H1 (cell line): ENCODE results near the gene ARHGAP6. TPM values are rescaled to one million over a fixed set of nuclear protein-coding genes. Genes with fewer than 3 reads are reported as not detected.

Experiments used
- CTCF ChIA-PET: fragments of 300-600 bp; sonication (Branson Sonifier 250); formaldehyde crosslinking; loops from one replicate; lab custom pipeline; 2021; ENCODE audit not compliant: partially characterized antibody; lab: Charles Lee
- POLR2A ChIA-PET: fragments of 300-600 bp; sonication (Branson Sonifier 250); formaldehyde crosslinking; loops from one replicate; lab custom pipeline; 2021; ENCODE audit warnings: inconsistent platforms; ENCODE audit not compliant: partially characterized antibody; lab: Charles Lee
- DNase-seq, 2 experiments: peaks; one replicate each; pipeline versions ENCODE4 v3.0.0 to v3.0.0-alpha.2; 2010 to 2022; ENCODE audit warnings: low spot score in 2 of 2, low read depth in 1 of 2, mixed read lengths in 1 of 2
- FAIRE-seq: peaks from 2 replicates; lab custom pipeline; 2011; peaks lifted over from hg19 to GRCh38; lab: Jason Lieb, UNC
- H2AFZ ChIP-seq: 2 replicates; pipeline ENCODE4 v1.8.1; 2012; ENCODE audit warnings: low read length, inconsistent platforms
- H2AK5ac ChIP-seq: 2 replicates; pipeline ENCODE4 v1.6.1; 2013; ENCODE audit warnings: low read depth, low read length
- H2BK120ac ChIP-seq: replicated peaks from 2 replicates; pipeline ENCODE3; 2013; ENCODE audit warnings: low read depth, low read length, inconsistent platforms
- H2BK12ac ChIP-seq: 2 replicates; pipeline ENCODE4 v1.6.1; 2013; ENCODE audit warnings: low read depth, low read length
- H2BK15ac ChIP-seq: 2 replicates; pipeline ENCODE4 v1.6.1; 2013; ENCODE audit warnings: low read length
- H2BK20ac ChIP-seq: 2 replicates; pipeline ENCODE4 v1.6.1; 2013; ENCODE audit warnings: low read length
- H2BK5ac ChIP-seq: 2 replicates; pipeline ENCODE4 v1.6.1; 2013; ENCODE audit warnings: low read depth, low read length
- H3K14ac ChIP-seq: 2 replicates; pipeline ENCODE4 v1.6.1; 2013; ENCODE audit warnings: inconsistent platforms; ENCODE audit not compliant: insufficient read length
- H3K18ac ChIP-seq: 2 replicates; pipeline ENCODE4 v1.6.1; 2013; ENCODE audit warnings: low read length; ENCODE audit errors: extremely low read depth
- H3K23ac ChIP-seq: 2 replicates; pipeline ENCODE4 v1.6.1; 2013; ENCODE audit warnings: inconsistent platforms; ENCODE audit not compliant: insufficient read length
- H3K23me2 ChIP-seq: 2 replicates; pipeline ENCODE4 v1.6.1; 2013; ENCODE audit warnings: low read depth, low read length
- H3K27ac ChIP-seq: 2 replicates; pipeline ENCODE4 v1.6.1; 2011; ENCODE audit warnings: low read depth, low read length, inconsistent platforms
- H3K27me3 ChIP-seq, 4 experiments: replicated peaks in 1 of 4; 1 replicate in 1 of 4; 2 replicates in 3 of 4; pipeline versions ENCODE4 v1.6.1 to v1.8.1; 2011 to 2013; ENCODE audit warnings: low read length in 3 of 4, mild to moderate bottlenecking in 3 of 4, inconsistent platforms in 2 of 4, mixed read lengths in 2 of 4, moderate library complexity in 1 of 4; ENCODE audit not compliant: control insufficient read depth in 3 of 4, insufficient read depth in 3 of 4; ENCODE audit errors: extremely low read depth in 1 of 4
- H3K36me3 ChIP-seq, 4 experiments: 2 replicates each; pipeline versions ENCODE4 v1.6.1 to v1.8.1; 2011 to 2013; ENCODE audit warnings: mild to moderate bottlenecking in 4 of 4, low read length in 3 of 4, moderate library complexity in 2 of 4, control low read depth in 1 of 4, inconsistent platforms in 1 of 4; ENCODE audit not compliant: insufficient read depth in 4 of 4, control insufficient read depth in 2 of 4
- H3K4ac ChIP-seq: replicated peaks from 2 replicates; pipeline ENCODE3; 2013; ENCODE audit warnings: low read length, low read depth, mixed read lengths, inconsistent platforms; ENCODE audit not compliant: insufficient read length
- H3K4me1 ChIP-seq, 4 experiments: replicated peaks in 1 of 4; 1 replicate in 1 of 4; 2 replicates in 3 of 4; pipeline versions ENCODE4 v1.6.1 to v1.8.1; 2011 to 2013; ENCODE audit warnings: low read length in 3 of 4, inconsistent platforms in 2 of 4, mixed read lengths in 1 of 4; ENCODE audit not compliant: insufficient read depth in 4 of 4, control insufficient read depth in 3 of 4
- H3K4me2 ChIP-seq, 2 experiments: 2 replicates each; pipeline versions ENCODE4 v1.6.1 to v1.8.1; 2011 to 2013; ENCODE audit warnings: low read depth in 2 of 2, low read length in 2 of 2, control low read depth in 1 of 2, inconsistent platforms in 1 of 2, mild to moderate bottlenecking in 1 of 2; ENCODE audit not compliant: insufficient read depth in 1 of 2
- H3K4me3 ChIP-seq, 4 experiments: fragments of 200-600, 300-600 bp in 1 of 4; sonication (generic), shearing (Covaris generic), sonication (Bioruptor Twin) in 1 of 4; 2 replicates each; pipeline versions ENCODE4 v1.5.1 to v1.8.1; 2011 to 2016; ENCODE audit warnings: low read length in 4 of 4, low read depth in 3 of 4, control low read depth in 2 of 4, inconsistent platforms in 2 of 4, mild to moderate bottlenecking in 2 of 4, mixed read lengths in 1 of 4, moderate library complexity in 1 of 4; ENCODE audit not compliant: insufficient read depth in 2 of 4; ENCODE audit errors: extremely low read depth in 1 of 4
- H3K56ac ChIP-seq: replicated peaks from 2 replicates; pipeline ENCODE3; 2013; ENCODE audit warnings: low read depth, mild to moderate bottlenecking, mixed read lengths, low read length, inconsistent platforms; ENCODE audit not compliant: insufficient read length
- H3K79me1 ChIP-seq: 2 replicates; pipeline ENCODE4 v1.6.1; 2013; ENCODE audit warnings: low read depth, low read length, control low read depth
- H3K79me2 ChIP-seq, 2 experiments: 2 replicates each; pipeline versions ENCODE4 v1.6.1 to v1.8.1; 2012 to 2013; ENCODE audit warnings: low read length in 2 of 2, mild to moderate bottlenecking in 2 of 2, inconsistent platforms in 1 of 2; ENCODE audit not compliant: insufficient read depth in 2 of 2, control insufficient read depth in 1 of 2
- H3K9ac ChIP-seq, 4 experiments: replicated peaks in 1 of 4; 1 replicate in 1 of 4; 2 replicates in 3 of 4; pipeline versions ENCODE4 v1.6.1 to v1.8.1; 2011 to 2013; ENCODE audit warnings: low read depth in 3 of 4, low read length in 3 of 4, control low read depth in 2 of 4, mild to moderate bottlenecking in 2 of 4, moderate library complexity in 2 of 4, inconsistent platforms in 1 of 4; ENCODE audit errors: extremely low read depth in 1 of 4
- H3K9me3 ChIP-seq, 2 experiments: 2 replicates each; pipeline versions ENCODE4 v1.6.1 to v1.8.1; 2012 to 2013; ENCODE audit warnings: mild to moderate bottlenecking in 2 of 2, moderate library complexity in 2 of 2, control low read depth in 1 of 2, inconsistent platforms in 1 of 2, low read depth in 1 of 2, low read length in 1 of 2, mixed read lengths in 1 of 2; ENCODE audit not compliant: insufficient read depth in 2 of 2
- H4K20me1 ChIP-seq, 2 experiments: replicated peaks in 1 of 2; 2 replicates each; pipeline versions ENCODE3 to v1.8.1; 2011 to 2013; ENCODE audit warnings: inconsistent platforms in 2 of 2, low read length in 2 of 2, mild to moderate bottlenecking in 1 of 2; ENCODE audit not compliant: insufficient read depth in 2 of 2, control insufficient read depth in 1 of 2
- H4K5ac ChIP-seq: 2 replicates; pipeline ENCODE4 v1.6.1; 2013; ENCODE audit warnings: low read length, low read depth, mixed read lengths, inconsistent platforms; ENCODE audit not compliant: insufficient read length
- H4K8ac ChIP-seq: 2 replicates; pipeline ENCODE4 v1.8.0; 2013; ENCODE audit warnings: mild to moderate bottlenecking, moderate library complexity, low read length, inconsistent platforms; ENCODE audit not compliant: insufficient read depth; ENCODE audit errors: extremely low read depth
- H4K91ac ChIP-seq: replicated peaks from 2 replicates; pipeline ENCODE3; 2013; ENCODE audit warnings: low read length, mixed read lengths, inconsistent platforms; ENCODE audit not compliant: insufficient read length
- ASH2L ChIP-seq: fragments of 200-600, 300-600 bp; sonication (generic); IDR thresholded peaks from one replicate; pipeline ENCODE4 v1.7.1; 2017; ENCODE audit warnings: low read length
- ATF2 ChIP-seq: IDR thresholded peaks from 2 replicates; pipeline ENCODE4 v1.6.1; 2012; ENCODE audit warnings: low read length, inconsistent platforms
- BACH1 ChIP-seq: IDR thresholded peaks from 2 replicates; pipeline ENCODE4 v1.6.1; 2012; ENCODE audit warnings: low read length, improper control_type of control experiment
- CBX5 ChIP-seq: fragments of 300-800, 300-1000 bp; sonication (generic); IDR thresholded peaks from 2 replicates; pipeline ENCODE4 v1.7.1; 2016; ENCODE audit warnings: antibody characterized with exemption, low read length, low read depth
- CHD1 ChIP-seq: IDR thresholded peaks from 2 replicates; pipeline ENCODE4 v1.6.1; 2012; ENCODE audit warnings: low read depth, low read length, improper control_type of control experiment
- CREB1 ChIP-seq: IDR thresholded peaks from 2 replicates; pipeline ENCODE4 v1.6.1; 2012; ENCODE audit warnings: inconsistent platforms
- NRF1 ChIP-seq: IDR thresholded peaks from 2 replicates; pipeline ENCODE4 v1.6.1; 2011; ENCODE audit warnings: mild to moderate bottlenecking, low read depth, low read length, improper control_type of control experiment
- SIN3A ChIP-seq, 2 experiments: IDR thresholded peaks in 1 of 2; conservative IDR thresholded peaks in 1 of 2; 2 replicates each; pipeline ENCODE4 v1.6.1; 2011 to 2012; ENCODE audit warnings: low read length in 2 of 2, improper control_type of control experiment in 1 of 2, low read depth in 1 of 2, mild to moderate bottlenecking in 1 of 2
- SP4 ChIP-seq: IDR thresholded peaks from 2 replicates; pipeline ENCODE4 v1.6.1; 2012; ENCODE audit warnings: low read length, inconsistent platforms
- SRF ChIP-seq: IDR thresholded peaks from 2 replicates; pipeline ENCODE4 v1.6.1; 2011; ENCODE audit warnings: mild to moderate bottlenecking, low read depth, low read length, moderate library complexity
- TCF12 ChIP-seq: IDR thresholded peaks from 2 replicates; pipeline ENCODE4 v1.6.1; 2011; ENCODE audit warnings: low read depth, mild to moderate bottlenecking, low read length
- TEAD4 ChIP-seq: IDR thresholded peaks from 2 replicates; pipeline ENCODE4 v1.6.1; 2012; ENCODE audit warnings: low read depth, low read length, inconsistent platforms, mixed read lengths
- ZNF274 ChIP-seq: IDR thresholded peaks from 2 replicates; pipeline ENCODE4 v1.7.0; 2012; ENCODE audit warnings: low read length, borderline replicate concordance; ENCODE audit errors: extremely low read depth
- WGBS, 2 experiments: shearing (Covaris generic) in 1 of 2; methylation state at CpG; one replicate each; pipeline versions ENCODE4 v1.1.6 to v1.1.7; 2013 to 2015; ENCODE audit warnings: low lambda C conversion rate in 2 of 2, mixed read lengths in 2 of 2, inconsistent platforms in 1 of 2, low coverage in 1 of 2, missing lambda C conversion rate in 1 of 2; ENCODE audit not compliant: insufficient replicate concordance in 2 of 2, insufficient coverage in 1 of 2, insufficient read length in 1 of 2; ENCODE audit errors: extremely low coverage in 1 of 2, missing lambda C conversion rate in 1 of 2; 5-methylcytosine and 5-hydroxymethylcytosine counted together
- polyA plus RNA-seq, 7 experiments: library from polyadenylated mRNA; depleted of rRNA in 3 of 7; stranded (reverse) in 5 of 7; unstranded in 2 of 7; fragments of >200 nt in 5 of 7; fragments of 200-250 nt in 2 of 7; gene quantifications; 1 replicate in 5 of 7; 2 replicates in 1 of 7; 4 replicates in 1 of 7; pipeline versions ENCODE4 v1.2.1 to v1.2.3, GENCODE V29; 2011 to 2013; ENCODE audit warnings: missing spikeins in 2 of 7, mixed read lengths in 2 of 7
- total RNA-seq: library from RNA; stranded (reverse); fragmentation: NEBNext Ultra II Directional; extraction: Animal tissue kit (Norgen Biotek cat#: 25700); gene quantifications from 2 replicates; pipeline ENCODE4 v1.2.1, GENCODE V29; 2021
- TF ChIP-seq, protein P1 (sequence below): IDR thresholded peaks from 2 replicates; pipeline ENCODE4 v1.6.1; 2012; ENCODE audit warnings: inconsistent platforms

ARHGAP6 gene
- total and polyA plus RNA-seq, 2 of the 8 experiments (the other 6 are each of a cell fraction or from before 2014, with no cell fraction given), result 0.35 to 0.82 TPM

DNA sequence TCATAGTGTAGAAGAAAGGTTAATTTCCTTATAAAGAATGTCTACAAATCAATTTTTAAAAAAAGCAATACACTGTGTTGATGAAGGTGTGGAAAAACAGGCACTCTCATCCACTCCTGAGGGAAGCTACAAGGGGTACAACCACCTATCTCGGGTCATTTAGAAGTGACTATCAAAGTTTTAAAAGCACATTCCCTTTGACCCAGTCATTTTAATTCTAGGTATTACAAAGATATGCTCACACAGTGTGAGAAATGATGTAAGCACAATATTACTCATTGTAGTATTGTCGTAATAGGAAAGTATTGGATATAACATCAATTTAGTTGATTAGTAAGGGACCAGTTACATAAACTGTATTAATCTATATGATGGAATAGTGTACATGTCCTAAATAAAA is 562.0 kb downstream of the ARHGAP6 start:
- H3K9me3 ChIP-seq, result no peaks in the 10 kb centered on the region
- WGBS, 2 experiments, result 85% methylated on average over 2 of the region's 2 CpGs; no CpG with 5 or more reads in 1 of the 2 experiments
- no peak overlapping the region for H4K8ac ChIP-seq
- H3K23ac ChIP-seq, result no peak overlapping the region
- H3K27me3 ChIP-seq, result no peaks in the 10 kb centered on the region
- no peak overlapping the region for H2BK120ac ChIP-seq
- H3K9ac ChIP-seq, result no peak overlapping the region
- H3K27ac ChIP-seq, result no peak overlapping the region
- H4K20me1 ChIP-seq, result no peaks in the 10 kb centered on the region
- H4K91ac ChIP-seq, result no peak overlapping the region
- no peak overlapping the region for H2BK20ac ChIP-seq
- ChIA-PET POLR2A (no interaction called here), CTCF (no interaction called here)
- no peaks in the 10 kb centered on the region; a peak in 1 of 7 replicates for H3K4me1 ChIP-seq
- H3K36me3 ChIP-seq, result no peaks in the 10 kb centered on the region
- H3K14ac ChIP-seq, result no peak overlapping the region
- no peak overlapping the region for H3K4ac ChIP-seq
- no peak overlapping the region for H3K4me2 ChIP-seq
- no peak overlapping the region for H2AFZ ChIP-seq
- H3K18ac ChIP-seq, result no peak overlapping the region
- no peak overlapping the region for H2BK15ac ChIP-seq
- no peaks in the 10 kb centered on the region for H3K79me2 ChIP-seq
- H3K4me3 ChIP-seq, result no peak overlapping the region
- no peak overlapping the region for H2BK5ac ChIP-seq
- H3K79me1 ChIP-seq, result no peaks in the 10 kb centered on the region
- H3K23me2 ChIP-seq, result no peaks in the 10 kb centered on the region
- H4K5ac ChIP-seq, result no peak overlapping the region
- H3K56ac ChIP-seq, result no peak overlapping the region
- FAIRE-seq (no peak), DNase-seq (no peak)
- no peak overlapping the region for H2BK12ac ChIP-seq
- TF ChIP-seq CHD1, result no peak
- TF ChIP-seq, protein P1, sequence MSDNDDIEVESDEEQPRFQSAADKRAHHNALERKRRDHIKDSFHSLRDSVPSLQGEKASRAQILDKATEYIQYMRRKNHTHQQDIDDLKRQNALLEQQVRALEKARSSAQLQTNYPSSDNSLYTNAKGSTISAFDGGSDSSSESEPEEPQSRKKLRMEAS, result no peak
- TF ChIP-seq TEAD4, result no peak
- no peak for TF ChIP-seq ASH2L
- TF ChIP-seq NRF1, result no peak
- no peak for TF ChIP-seq ATF2
- TF ChIP-seq CBX5, result no peak
- TF ChIP-seq SRF, result no peak
- TF ChIP-seq BACH1, result no peak
- TF ChIP-seq TCF12, result no peak
- no peak for TF ChIP-seq CREB1
- no peak for TF ChIP-seq SIN3A (conservative IDR thresholded peaks at IDR 0.05 in 1 of 2, IDR thresholded peaks at IDR 0.05 in 1 of 2; ENCODE audit: low read depth in 1 of 2, low read length in 2 of 2)
- TF ChIP-seq ZNF274, result no peak
- TF ChIP-seq SP4, result no peak
- H2AK5ac ChIP-seq, result no peak overlapping the region
